ENCODE results near the gene ZSCAN18. TPM values are rescaled to one million over a fixed set of nuclear protein-coding genes. Genes with fewer than 3 reads are reported as not detected.

ZSCAN18 gene
- total and polyA plus RNA-seq, 2 of the 13 experiments (the other 11 are each of a cell fraction or from before 2014, with no cell fraction given): not detected

DNA sequence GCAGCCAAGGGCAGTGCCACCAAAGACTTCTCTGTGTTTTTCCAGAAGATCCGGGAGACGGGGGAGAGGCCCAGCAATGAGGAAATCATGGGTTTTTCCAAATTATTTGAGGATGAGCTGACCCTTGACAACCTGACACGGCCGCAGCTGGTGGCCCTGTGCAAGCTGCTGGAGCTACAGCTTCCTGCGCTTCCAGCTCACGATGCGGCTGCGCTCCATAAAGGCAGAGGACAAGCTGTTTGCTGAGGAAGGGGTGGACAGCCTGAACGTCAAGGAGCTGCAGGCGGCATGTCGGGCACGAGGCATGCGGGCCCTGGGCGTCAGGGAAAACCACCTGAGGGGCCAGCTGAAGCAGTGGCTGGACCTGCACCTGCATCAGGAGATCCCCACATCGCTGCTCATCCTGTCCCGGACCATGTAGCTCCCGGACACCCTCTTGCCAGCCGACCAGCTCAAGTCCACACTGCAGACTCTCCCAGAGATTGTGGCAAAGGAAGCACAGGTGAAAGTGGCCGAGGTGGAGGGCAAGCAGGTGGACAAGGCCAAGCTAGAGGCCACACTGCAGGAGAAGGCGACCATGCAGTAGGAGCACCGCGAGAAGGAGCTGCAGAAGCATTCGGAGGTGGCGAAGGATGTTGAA lies 52.5 kb downstream of the ZSCAN18 start:
- intact Hi-C loops (cut with micrococcal nuclease; ENCODE audit: unreplicated experiment) (no loop called here), in situ Hi-C loops (cut with HindIII; ENCODE audit: extremely low pct_ligation_motif_present, low pct_unique_long_range_greater_than_20kb) (no loop called here)
- H3K4me1 ChIP-seq (ENCODE audit: insufficient read depth, low read length): no peaks in the 10 kb centered on the region
- no peak overlapping the region for H3K4me3 ChIP-seq (replicated peaks in 1 of 3; ENCODE audit: insufficient read depth in 1 of 3, low read depth in 2 of 3, low read length in 3 of 3)
- H3K36me3 ChIP-seq (replicated peaks in 1 of 2; ENCODE audit: control insufficient read depth in 1 of 2, insufficient read depth in 2 of 2, low read length in 2 of 2): no peaks in the 10 kb centered on the region
- no peak overlapping the region for H3K27ac ChIP-seq (ENCODE audit: extremely low read length, insufficient read depth, low read length)
- ChIA-PET POLR2A (no interaction called here), CTCF (ENCODE audit: low intra/inter-chr PET ratio, low total read pairs) (no interaction called here)
- H3K27me3 ChIP-seq (ENCODE audit: control insufficient read depth in 1 of 2, insufficient read depth in 2 of 2, low read length in 2 of 2): no peaks in the 10 kb centered on the region; a peak in 1 of 5 replicates
- H3K9me3 ChIP-seq (ENCODE audit: low read length): peaks cover 58% of the 10 kb centered on the region
- no peak overlapping the region for H3K4me2 ChIP-seq (ENCODE audit: low read depth, low read length)
- ATAC-seq (no peak), DNase-seq (ENCODE audit: low spot score) (no peak), FAIRE-seq (no peak)
- H4K20me1 ChIP-seq (ENCODE audit: insufficient read depth, low read length): no peaks in the 10 kb centered on the region
- H3K79me2 ChIP-seq (ENCODE audit: insufficient read depth, low read length): no peaks in the 10 kb centered on the region
- no peak overlapping the region for H3K9ac ChIP-seq (ENCODE audit: insufficient read depth, low read depth, low read length)
- WGBS (ENCODE audit: low lambda C conversion rate): 48% methylated on average over 16 of the region's 24 CpGs
- BruUV-seq (replicated peaks): no TSS peak
- H2AFZ ChIP-seq (ENCODE audit: low read length): no peak overlapping the region
- no peak for TF ChIP-seq PAX8 (CRISPR knock-in tag; IDR thresholded peaks at IDR 0.05; ENCODE audit: borderline replicate concordance)
- no peak for TF ChIP-seq ZNF143 (CRISPR knock-in tag; IDR thresholded peaks at IDR 0.05)
- TF ChIP-seq ZNF274 (CRISPR knock-in tag; IDR thresholded peaks at IDR 0.05): no peak
- TF ChIP-seq, protein P1, sequence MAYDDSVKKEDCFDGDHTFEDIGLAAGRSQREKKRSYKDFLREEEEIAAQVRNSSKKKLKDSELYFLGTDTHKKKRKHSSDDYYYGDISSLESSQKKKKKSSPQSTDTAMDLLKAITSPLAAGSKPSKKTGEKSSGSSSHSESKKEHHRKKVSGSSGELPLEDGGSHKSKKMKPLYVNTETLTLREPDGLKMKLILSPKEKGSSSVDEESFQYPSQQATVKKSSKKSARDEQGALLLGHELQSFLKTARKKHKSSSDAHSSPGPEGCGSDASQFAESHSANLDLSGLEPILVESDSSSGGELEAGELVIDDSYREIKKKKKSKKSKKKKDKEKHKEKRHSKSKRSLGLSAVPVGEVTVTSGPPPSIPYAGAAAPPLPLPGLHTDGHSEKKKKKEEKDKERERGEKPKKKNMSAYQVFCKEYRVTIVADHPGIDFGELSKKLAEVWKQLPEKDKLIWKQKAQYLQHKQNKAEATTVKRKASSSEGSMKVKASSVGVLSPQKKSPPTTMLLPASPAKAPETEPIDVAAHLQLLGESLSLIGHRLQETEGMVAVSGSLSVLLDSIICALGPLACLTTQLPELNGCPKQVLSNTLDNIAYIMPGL (CRISPR knock-in tag; IDR thresholded peaks at IDR 0.05; ENCODE audit: borderline replicate concordance in 1 of 2, low read depth in 1 of 2): no peak
- no peak for TF ChIP-seq SOX5 (CRISPR knock-in tag; IDR thresholded peaks at IDR 0.05; ENCODE audit: borderline replicate concordance)
- TF ChIP-seq KDM6A (CRISPR knock-in tag; IDR thresholded peaks at IDR 0.05; ENCODE audit: low read depth): no peak
- no peak for TF ChIP-seq ZNF674 (CRISPR knock-in tag; IDR thresholded peaks at IDR 0.05; ENCODE audit: low read depth)
- TF ChIP-seq, protein P2, sequence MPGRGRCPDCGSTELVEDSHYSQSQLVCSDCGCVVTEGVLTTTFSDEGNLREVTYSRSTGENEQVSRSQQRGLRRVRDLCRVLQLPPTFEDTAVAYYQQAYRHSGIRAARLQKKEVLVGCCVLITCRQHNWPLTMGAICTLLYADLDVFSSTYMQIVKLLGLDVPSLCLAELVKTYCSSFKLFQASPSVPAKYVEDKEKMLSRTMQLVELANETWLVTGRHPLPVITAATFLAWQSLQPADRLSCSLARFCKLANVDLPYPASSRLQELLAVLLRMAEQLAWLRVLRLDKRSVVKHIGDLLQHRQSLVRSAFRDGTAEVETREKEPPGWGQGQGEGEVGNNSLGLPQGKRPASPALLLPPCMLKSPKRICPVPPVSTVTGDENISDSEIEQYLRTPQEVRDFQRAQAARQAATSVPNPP (CRISPR knock-in tag; IDR thresholded peaks at IDR 0.05): no peak
- TF ChIP-seq ZNF251 (CRISPR knock-in tag; IDR thresholded peaks at IDR 0.05): no peak
- TF ChIP-seq NAIF1 (CRISPR knock-in tag; IDR thresholded peaks at IDR 0.05; ENCODE audit: borderline replicate concordance): no peak
- TF ChIP-seq, protein P3, sequence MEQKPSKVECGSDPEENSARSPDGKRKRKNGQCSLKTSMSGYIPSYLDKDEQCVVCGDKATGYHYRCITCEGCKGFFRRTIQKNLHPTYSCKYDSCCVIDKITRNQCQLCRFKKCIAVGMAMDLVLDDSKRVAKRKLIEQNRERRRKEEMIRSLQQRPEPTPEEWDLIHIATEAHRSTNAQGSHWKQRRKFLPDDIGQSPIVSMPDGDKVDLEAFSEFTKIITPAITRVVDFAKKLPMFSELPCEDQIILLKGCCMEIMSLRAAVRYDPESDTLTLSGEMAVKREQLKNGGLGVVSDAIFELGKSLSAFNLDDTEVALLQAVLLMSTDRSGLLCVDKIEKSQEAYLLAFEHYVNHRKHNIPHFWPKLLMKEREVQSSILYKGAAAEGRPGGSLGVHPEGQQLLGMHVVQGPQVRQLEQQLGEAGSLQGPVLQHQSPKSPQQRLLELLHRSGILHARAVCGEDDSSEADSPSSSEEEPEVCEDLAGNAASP (CRISPR knock-in tag; IDR thresholded peaks at IDR 0.05; ENCODE audit: borderline replicate concordance): no peak
- TF ChIP-seq, protein P4, sequence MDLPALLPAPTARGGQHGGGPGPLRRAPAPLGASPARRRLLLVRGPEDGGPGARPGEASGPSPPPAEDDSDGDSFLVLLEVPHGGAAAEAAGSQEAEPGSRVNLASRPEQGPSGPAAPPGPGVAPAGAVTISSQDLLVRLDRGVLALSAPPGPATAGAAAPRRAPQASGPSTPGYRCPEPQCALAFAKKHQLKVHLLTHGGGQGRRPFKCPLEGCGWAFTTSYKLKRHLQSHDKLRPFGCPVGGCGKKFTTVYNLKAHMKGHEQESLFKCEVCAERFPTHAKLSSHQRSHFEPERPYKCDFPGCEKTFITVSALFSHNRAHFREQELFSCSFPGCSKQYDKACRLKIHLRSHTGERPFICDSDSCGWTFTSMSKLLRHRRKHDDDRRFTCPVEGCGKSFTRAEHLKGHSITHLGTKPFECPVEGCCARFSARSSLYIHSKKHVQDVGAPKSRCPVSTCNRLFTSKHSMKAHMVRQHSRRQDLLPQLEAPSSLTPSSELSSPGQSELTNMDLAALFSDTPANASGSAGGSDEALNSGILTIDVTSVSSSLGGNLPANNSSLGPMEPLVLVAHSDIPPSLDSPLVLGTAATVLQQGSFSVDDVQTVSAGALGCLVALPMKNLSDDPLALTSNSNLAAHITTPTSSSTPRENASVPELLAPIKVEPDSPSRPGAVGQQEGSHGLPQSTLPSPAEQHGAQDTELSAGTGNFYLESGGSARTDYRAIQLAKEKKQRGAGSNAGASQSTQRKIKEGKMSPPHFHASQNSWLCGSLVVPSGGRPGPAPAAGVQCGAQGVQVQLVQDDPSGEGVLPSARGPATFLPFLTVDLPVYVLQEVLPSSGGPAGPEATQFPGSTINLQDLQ (CRISPR knock-in tag; IDR thresholded peaks at IDR 0.05): no peak
- no peak for TF ChIP-seq ZMYM4 (CRISPR knock-in tag; IDR thresholded peaks at IDR 0.05)
- TF ChIP-seq, protein P5, sequence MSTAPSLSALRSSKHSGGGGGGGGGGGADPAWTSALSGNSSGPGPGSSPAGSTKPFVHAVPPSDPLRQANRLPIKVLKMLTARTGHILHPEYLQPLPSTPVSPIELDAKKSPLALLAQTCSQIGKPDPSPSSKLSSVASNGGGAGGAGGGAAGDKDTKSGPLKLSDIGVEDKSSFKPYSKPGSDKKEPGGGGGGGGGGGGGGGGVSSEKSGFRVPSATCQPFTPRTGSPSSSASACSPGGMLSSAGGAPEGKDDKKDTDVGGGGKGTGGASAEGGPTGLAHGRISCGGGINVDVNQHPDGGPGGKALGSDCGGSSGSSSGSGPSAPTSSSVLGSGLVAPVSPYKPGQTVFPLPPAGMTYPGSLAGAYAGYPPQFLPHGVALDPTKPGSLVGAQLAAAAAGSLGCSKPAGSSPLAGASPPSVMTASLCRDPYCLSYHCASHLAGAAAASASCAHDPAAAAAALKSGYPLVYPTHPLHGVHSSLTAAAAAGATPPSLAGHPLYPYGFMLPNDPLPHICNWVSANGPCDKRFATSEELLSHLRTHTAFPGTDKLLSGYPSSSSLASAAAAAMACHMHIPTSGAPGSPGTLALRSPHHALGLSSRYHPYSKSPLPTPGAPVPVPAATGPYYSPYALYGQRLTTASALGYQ (CRISPR knock-in tag; IDR thresholded peaks at IDR 0.05): no peak
- no peak for TF ChIP-seq ZNF703 (CRISPR knock-in tag; IDR thresholded peaks at IDR 0.05; ENCODE audit: borderline replicate concordance)
